GM12878 (cell line): ENCODE results near the gene HECTD4. TPM values are rescaled to one million over a fixed set of nuclear protein-coding genes. Genes with fewer than 3 reads are reported as not detected.
A peak's percentile ranks its signal among the peaks of the same experiment; 100 is the strongest.

Experiments used
- ATAC-seq: fragments of 200-7000 bp; cut with Tn5 transposase; 3 replicates; pipeline ENCODE4 v1.9.1; 2020; ENCODE audit warnings: mild to moderate bottlenecking, moderate library complexity
- BruUV-seq: library from RNA; stranded (reverse); fragments of 400-500 nt; replicated peaks from 2 replicates; lab custom pipeline; 2021; lab: Mats Ljungman, UMichigan
- CTCF ChIA-PET: fragments of 300-600 bp; sonication (Branson Sonifier 250); formaldehyde crosslinking; extraction: SDS; loops from one replicate; lab custom pipeline; 2021; ENCODE audit warnings: inconsistent platforms; lab: Yijun Ruan, JAX
- POLR2A ChIA-PET: fragments of 350-600 bp; formaldehyde crosslinking; extraction: SDS; loops from one replicate; lab custom pipeline; 2021; ENCODE audit warnings: inconsistent platforms; lab: Charles Lee
- RAD21 ChIA-PET: fragments of 300-600 bp; sonication (Branson Sonifier 250); formaldehyde crosslinking; loops from one replicate; lab custom pipeline; 2023; ENCODE audit warnings: antibody characterized with exemption; ENCODE audit not compliant: unreplicated experiment; lab: Charles Lee
- SMC1A ChIA-PET: fragments of 300-600 bp; sonication (Branson Sonifier 250); formaldehyde crosslinking; loops from one replicate; lab custom pipeline; 2023; ENCODE audit not compliant: unreplicated experiment, uncharacterized antibody; lab: Charles Lee
- DNase-seq: peaks from one replicate; pipeline ENCODE4 v3.0.0-alpha.2; 2011; ENCODE audit warnings: low read depth, low spot score
- FAIRE-seq: peaks from 3 replicates; lab custom pipeline; 2011; peaks lifted over from hg19 to GRCh38; lab: Jason Lieb, UNC
- H2AFZ ChIP-seq: 2 replicates; pipeline ENCODE4 v1.6.0; 2011; ENCODE audit warnings: low read depth, low read length, control low read depth; ENCODE audit not compliant: control insufficient read depth
- H3K27ac ChIP-seq: 2 replicates; pipeline ENCODE4 v1.5.1; 2011; ENCODE audit warnings: control low read depth; ENCODE audit not compliant: control insufficient read depth, insufficient read depth
- H3K27me3 ChIP-seq, 2 experiments: replicated peaks in 1 of 2; 2 replicates each; pipeline versions ENCODE4 v1.6.0 to v1.6.1; 2011; ENCODE audit warnings: low read length in 1 of 2; ENCODE audit not compliant: control insufficient read depth in 2 of 2, insufficient read depth in 2 of 2
- H3K36me3 ChIP-seq, 2 experiments: 2 replicates each; pipeline ENCODE4 v1.5.1; 2011; ENCODE audit warnings: low read length in 1 of 2; ENCODE audit not compliant: control insufficient read depth in 2 of 2, insufficient read depth in 2 of 2
- H3K4me1 ChIP-seq: 2 replicates; pipeline ENCODE4 v1.6.1; 2011; ENCODE audit warnings: mild to moderate bottlenecking, low read length, moderate library complexity, mixed read lengths; ENCODE audit not compliant: control insufficient read depth, insufficient read depth
- H3K4me2 ChIP-seq: 2 replicates; pipeline ENCODE4 v1.6.0; 2011; ENCODE audit warnings: control low read depth; ENCODE audit not compliant: control insufficient read depth, insufficient read depth
- H3K4me3 ChIP-seq: fragments of 200-600 bp; sonication (generic); 2 replicates; pipeline ENCODE4 v1.5.1; 2016
- H3K79me2 ChIP-seq: 2 replicates; pipeline ENCODE4 v1.6.0; 2011; ENCODE audit warnings: low read length; ENCODE audit not compliant: control insufficient read depth, insufficient read depth
- H3K9ac ChIP-seq: 2 replicates; pipeline ENCODE4 v1.8.0; 2011; ENCODE audit warnings: low read length, control low read depth, mixed read lengths; ENCODE audit not compliant: control insufficient read depth, insufficient read depth
- H3K9me3 ChIP-seq: replicated peaks from 3 replicates; pipeline ENCODE4 v1.5.1; 2011; ENCODE audit warnings: mild to moderate bottlenecking, low read length; ENCODE audit not compliant: control insufficient read depth, insufficient read depth
- H4K20me1 ChIP-seq: 2 replicates; pipeline ENCODE4 v1.6.0; 2011; ENCODE audit not compliant: control insufficient read depth, insufficient read depth
- ESRRA ChIP-seq: IDR thresholded peaks from 2 replicates; pipeline ENCODE4 v1.6.1; 2012; ENCODE audit warnings: mild to moderate bottlenecking, low read length, improper control_type of control experiment
- MEF2B ChIP-seq: fragments of 450-650 bp; IDR thresholded peaks from 2 replicates; pipeline ENCODE4 v1.6.1; 2018; ENCODE audit warnings: mild to moderate bottlenecking, moderate library complexity; ENCODE audit not compliant: partially characterized antibody, poor library complexity, severe bottlenecking
- RUNX3 ChIP-seq: IDR thresholded peaks from 2 replicates; pipeline ENCODE4 v1.6.1; 2012; ENCODE audit warnings: low read length, inconsistent platforms
- TBL1XR1 ChIP-seq: IDR thresholded peaks from 2 replicates; pipeline ENCODE4 v1.6.1; 2012; ENCODE audit warnings: low read depth, low read length, improper control_type of control experiment
- WGBS: methylation state at CpG from one replicate; pipeline ENCODE4 v1.1.6; 2016; ENCODE audit warnings: low lambda C conversion rate; ENCODE audit not compliant: insufficient replicate concordance, insufficient coverage; ENCODE audit errors: missing lambda C conversion rate; 5-methylcytosine and 5-hydroxymethylcytosine counted together
- in situ Hi-C: fragments of 300-500 bp; cut with MboI; formaldehyde crosslinking; loops from 9 replicates; pipeline ENCODE4 v1.14.3; 2018; ENCODE audit warnings: mixed read lengths
- intact Hi-C: fragments of 100-400 bp; cut with micrococcal nuclease; formaldehyde crosslinking; loops from one replicate; pipeline ENCODE4 v1.14.2; 2022; ENCODE audit not compliant: unreplicated experiment
- polyA plus RNA-seq, 11 experiments: library from polyadenylated mRNA; depleted of rRNA in 4 of 11; unstranded in 6 of 11; stranded (reverse) in 5 of 11; fragments of >200 nt; fragmentation: Nextera tagmentation in 4 of 11; fragmentation: Illumina TruSeq in 1 of 11; extraction: Ambion mirVana in 4 of 11; extraction: Trizol in 1 of 11; gene quantifications; 1 replicate in 1 of 11; 2 replicates in 10 of 11; pipeline versions ENCODE4 v1.2.1 to v1.2.3, GENCODE V29; 2011 to 2016; ENCODE audit warnings: inconsistent platforms in 2 of 11, missing spikeins in 2 of 11, low read depth in 1 of 11
- total RNA-seq, 4 experiments: library from RNA; depleted of rRNA in 3 of 4; stranded (reverse); fragments of >200 nt in 3 of 4; fragmentation: Illumina TruSeq in 1 of 4; extraction: Trizol in 1 of 4; gene quantifications; 2 replicates each; pipeline versions ENCODE4 v1.2.1 to v1.2.3, GENCODE V29; 2013 to 2021

HECTD4 gene
- total and polyA plus RNA-seq, 10 of the 15 experiments (the other 5 are each of a cell fraction or from before 2014, with no cell fraction given): 5.8 to 43.9 (median 17.9) TPM

- Histone ChIP-seq H3K27ac (no peak overlapping the region), H3K9me3 (no peaks in the 10 kb centered on the region), H4K20me1 (no peaks in the 10 kb centered on the region), H2AFZ (no peak overlapping the region), H3K79me2 (peaks cover 19% of the 10 kb centered on the region), H3K4me3 (no peak overlapping the region), H3K36me3 (no peaks in the 10 kb centered on the region; a peak in 1 of 4 replicates), H3K4me1 (peaks cover 17% of the 10 kb centered on the region), H3K9ac (no peak overlapping the region), H3K27me3 (no peaks in the 10 kb centered on the region), H3K4me2 (no peak overlapping the region)
- intact Hi-C loops (no loop called here), in situ Hi-C loops (no loop called here)
- FAIRE-seq (no peak), DNase-seq (no peak), ATAC-seq (no peak)
- ChIA-PET SMC1A (interaction anchor here (0.6 to 2.0 kb wide), 5 partner anchors 11 to 113 kb away, joined by 3 to 5 read pairs (median 3); no protein-coding TSS in a partner anchor), POLR2A (no interaction called here), CTCF (no interaction called here), RAD21 (no interaction called here)
- no TSS peak for BruUV-seq
- TF ChIP-seq ESRRA: no peak
- no peak for TF ChIP-seq TBL1XR1
- 96% methylated on average over 1 of the region's 1 CpG for WGBS
These were observed 29.3 kb downstream of the HECTD4 start for GRCh38 chr12:112352921-112353320.

GRCh38 chr12:112350593-112351592 is 31.3 kb downstream of the HECTD4 start:
- POLR2A ChIA-PET: no interaction called here
- H3K4me2 ChIP-seq: no peak overlapping the region
- intact Hi-C loops: no loop called here
- CTCF ChIA-PET: interaction anchor here (0.6 to 1.3 kb wide), 2 partner anchors 9 to 23 kb away, joined by 3 to 4 read pairs; no protein-coding TSS in a partner anchor
- peak; percentile 35 for ATAC-seq
- no peaks in the 10 kb centered on the region for H3K27me3 ChIP-seq
- no peak for DNase-seq
- H4K20me1 ChIP-seq: no peaks in the 10 kb centered on the region
- WGBS: 59% methylated on average over 3 of the region's 3 CpGs
- BruUV-seq: no TSS peak
- H3K4me1 ChIP-seq: peaks cover 25% of the 10 kb centered on the region
- peaks cover 0 to 3% of the 10 kb centered on the region in 2 experiments; a peak in 1 of 4 replicates for H3K36me3 ChIP-seq
- H3K9me3 ChIP-seq: no peaks in the 10 kb centered on the region
- SMC1A ChIA-PET: interaction anchor here (0.9 to 1.7 kb wide), 5 partner anchors 9 to 21 kb away, joined by 3 to 4 read pairs (median 3); no protein-coding TSS in a partner anchor
- no peak for FAIRE-seq
- in situ Hi-C loops: no loop called here
- RAD21 ChIA-PET: no interaction called here
- H3K27ac ChIP-seq: no peak overlapping the region
- H3K9ac ChIP-seq: no peak overlapping the region
- peaks cover 29% of the 10 kb centered on the region for H3K79me2 ChIP-seq
- no peak overlapping the region for H2AFZ ChIP-seq
- H3K4me3 ChIP-seq: no peak overlapping the region
- TF ChIP-seq MEF2B (no peak), RUNX3 (peak; percentile 65)
